HCT116 (cell line): ENCODE measurements around the gene CAVIN1. TPM values are rescaled to one million over a fixed set of nuclear protein-coding genes. Genes with fewer than 3 reads are reported as not detected.

Experiments
- ATAC-seq: fragments of 200-7000 bp; cut with Tn5 transposase; 2 replicates; pipeline ENCODE4 v1.9.1; 2020; ENCODE audit warnings: mild to moderate bottlenecking, moderate library complexity
- BruUV-seq: library from RNA; stranded (reverse); fragments of 400-500 nt; replicated peaks from 2 replicates; lab custom pipeline; 2021; lab: Mats Ljungman, UMichigan
- CTCF ChIA-PET: fragments of 300-600 bp; sonication (Branson Sonifier 250); formaldehyde crosslinking; loops from one replicate; lab custom pipeline; 2021; ENCODE audit warnings: antibody characterized with exemption; lab: Charles Lee
- POLR2A ChIA-PET: fragments of 300-600, 350-600 bp; sonication (Branson Sonifier 250); formaldehyde crosslinking; loops from one replicate; lab custom pipeline; 2021; ENCODE audit warnings: antibody characterized with exemption; lab: Charles Lee
- RAD21 ChIA-PET, 2 experiments: fragments of 300-600 bp; sonication (Branson Sonifier 250); formaldehyde crosslinking; loops; one replicate each; lab custom pipeline; 2023; ENCODE audit warnings: low total read pairs in 2 of 2; ENCODE audit not compliant: uncharacterized antibody in 2 of 2, unreplicated experiment in 2 of 2, low non-redundant PET in 1 of 2; lab: Charles Lee
- DNase-seq: peaks from one replicate; pipeline ENCODE4 v3.0.0-alpha.2; 2010; ENCODE audit warnings: low read depth, low spot score
- H2AFZ ChIP-seq: fragments of 200-600 bp; shearing (Covaris generic), sonication (generic); 2 replicates; pipeline ENCODE4 v1.6.1; 2017; ENCODE audit warnings: low read depth, mixed run types, mixed read lengths, antibody characterized with exemption, low read length; ENCODE audit not compliant: poor library complexity, severe bottlenecking
- H3K27ac ChIP-seq: 2 replicates; pipeline ENCODE4 v1.5.1; 2012; ENCODE audit warnings: low read depth, low read length
- H3K27me3 ChIP-seq: fragments of 200-600 bp; sonication (generic); 2 replicates; pipeline ENCODE4 v1.6.1; 2016; ENCODE audit warnings: mixed run types, low read length, mixed read lengths; ENCODE audit not compliant: insufficient read depth
- H3K36me3 ChIP-seq, 2 experiments: fragments of 200-500 bp in 1 of 2; fragments of 200-600 bp in 1 of 2; sonication (Bioruptor generic) in 1 of 2; sonication (generic) in 1 of 2; 2 replicates each; pipeline versions ENCODE4 v1.5.1 to v1.6.1; 2014 to 2016; ENCODE audit warnings: low read length in 2 of 2, inconsistent platforms in 1 of 2, mixed read lengths in 1 of 2, mixed run types in 1 of 2; ENCODE audit not compliant: insufficient read depth in 2 of 2, control insufficient read depth in 1 of 2
- H3K4me1 ChIP-seq, 2 experiments: fragments of 200-600 bp in 1 of 2; sonication (generic) in 1 of 2; 2 replicates each; pipeline versions ENCODE4 v1.5.1 to v1.6.1; 2012 to 2017; ENCODE audit warnings: low read length in 2 of 2, inconsistent platforms in 1 of 2, mild to moderate bottlenecking in 1 of 2, mixed read lengths in 1 of 2, mixed run types in 1 of 2, moderate library complexity in 1 of 2; ENCODE audit not compliant: insufficient read depth in 2 of 2, control insufficient read depth in 1 of 2
- H3K4me2 ChIP-seq: fragments of 200-600 bp; sonication (generic); 2 replicates; pipeline ENCODE4 v1.6.1; 2017; ENCODE audit warnings: mixed run types, low read length, mixed read lengths
- H3K4me3 ChIP-seq, 2 experiments: fragments of 200-600 bp in 1 of 2; sonication (generic) in 1 of 2; replicated peaks in 1 of 2; 2 replicates each; pipeline ENCODE4 v1.5.1; 2011 to 2016; ENCODE audit warnings: low read length in 2 of 2, control low read depth in 1 of 2, low read depth in 1 of 2, mild to moderate bottlenecking in 1 of 2, mixed read lengths in 1 of 2, mixed run types in 1 of 2
- H3K79me2 ChIP-seq: fragments of 200-600 bp; sonication (generic); 2 replicates; pipeline ENCODE4 v1.6.1; 2017; ENCODE audit warnings: mild to moderate bottlenecking, mixed run types, low read length, moderate library complexity, mixed read lengths; ENCODE audit not compliant: insufficient read depth
- H3K9ac ChIP-seq: fragments of 200-600 bp; sonication (generic); 2 replicates; pipeline ENCODE4 v1.6.1; 2016; ENCODE audit warnings: low read length, mixed read lengths
- H3K9me2 ChIP-seq: fragments of 200-600 bp; sonication (generic), shearing (Covaris generic); 2 replicates; pipeline ENCODE4 v1.6.1; 2017; ENCODE audit warnings: mixed run types, mild to moderate bottlenecking, moderate library complexity; ENCODE audit not compliant: insufficient read depth
- H3K9me3 ChIP-seq, 2 experiments: fragments of 200-500 bp in 1 of 2; fragments of 200-600 bp in 1 of 2; sonication (Bioruptor generic) in 1 of 2; sonication (generic) in 1 of 2; 2 replicates each; pipeline ENCODE4 v1.6.1; 2014 to 2017; ENCODE audit warnings: low read length in 2 of 2, mixed read lengths in 2 of 2, inconsistent platforms in 1 of 2, low read depth in 1 of 2, mild to moderate bottlenecking in 1 of 2, mixed run types in 1 of 2, moderate library complexity in 1 of 2; ENCODE audit not compliant: control insufficient read depth in 1 of 2, insufficient read depth in 1 of 2
- H4K20me1 ChIP-seq: fragments of 200-600 bp; sonication (generic), shearing (Covaris generic); 2 replicates; pipeline ENCODE4 v1.6.1; 2017; ENCODE audit warnings: mixed run types, mild to moderate bottlenecking, moderate library complexity; ENCODE audit not compliant: insufficient read depth
- ATF3 ChIP-seq: IDR thresholded peaks from 2 replicates; pipeline ENCODE4 v1.6.1; 2012
- CBX3 ChIP-seq: IDR thresholded peaks from 2 replicates; pipeline ENCODE4 v1.6.1; 2012; ENCODE audit warnings: low read depth
- CEBPB ChIP-seq: IDR thresholded peaks from 2 replicates; pipeline ENCODE4 v1.6.1; 2012; ENCODE audit warnings: low read depth
- CTCF ChIP-seq, 3 experiments: fragments of 200-600 bp in 1 of 3; sonication (generic) in 1 of 3; IDR thresholded peaks in 2 of 3; conservative IDR thresholded peaks in 1 of 3; 2 replicates each; pipeline ENCODE4 v1.5.1; 2012 to 2017; ENCODE audit warnings: low read depth in 2 of 3, low read length in 2 of 3, antibody characterized with exemption in 1 of 3, borderline replicate concordance in 1 of 3, control low read depth in 1 of 3, mild to moderate bottlenecking in 1 of 3, mixed read lengths in 1 of 3, mixed run types in 1 of 3, moderate library complexity in 1 of 3; ENCODE audit not compliant: insufficient read depth in 1 of 3
- EGR1 ChIP-seq: IDR thresholded peaks from 2 replicates; pipeline ENCODE4 v1.6.1; 2012; ENCODE audit warnings: low read depth
- FOSL1 ChIP-seq: IDR thresholded peaks from 2 replicates; pipeline ENCODE4 v1.6.1; 2012; ENCODE audit warnings: low read depth
- MAX ChIP-seq: IDR thresholded peaks from 2 replicates; pipeline ENCODE4 v1.6.1; 2012
- POLR2AphosphoS5 ChIP-seq: IDR thresholded peaks from 2 replicates; pipeline ENCODE4 v1.6.1; 2011; ENCODE audit warnings: mild to moderate bottlenecking, low read depth, low read length, moderate library complexity
- RAD21 ChIP-seq: IDR thresholded peaks from 2 replicates; pipeline ENCODE4 v1.6.1; 2012; ENCODE audit warnings: low read depth, mild to moderate bottlenecking
- SIN3A ChIP-seq: IDR thresholded peaks from 2 replicates; pipeline ENCODE4 v1.6.1; 2012; ENCODE audit warnings: low read depth
- SP1 ChIP-seq: IDR thresholded peaks from 2 replicates; pipeline ENCODE4 v1.6.1; 2012; ENCODE audit warnings: low read depth
- SRF ChIP-seq: IDR thresholded peaks from 2 replicates; pipeline ENCODE4 v1.6.1; 2012; ENCODE audit warnings: low read depth
- YY1 ChIP-seq: IDR thresholded peaks from 2 replicates; pipeline ENCODE4 v1.6.1; 2011; ENCODE audit warnings: low read length, low read depth, moderate library complexity, mild to moderate bottlenecking; ENCODE audit not compliant: insufficient replicate concordance; ENCODE audit errors: extremely low read depth
- ZFX ChIP-seq: fragments of 450-650 bp; IDR thresholded peaks from 2 replicates; pipeline ENCODE4 v1.6.1; 2017
- intact Hi-C: fragments of 100-400 bp; cut with micrococcal nuclease; formaldehyde crosslinking; loops from 2 replicates; pipeline ENCODE4 v1.10.0; 2022
- total RNA-seq: library from RNA; stranded (reverse); gene quantifications from one replicate; pipeline ENCODE4 v1.2.1, GENCODE V29; 2021; ENCODE audit not compliant: unreplicated experiment

Gene CAVIN1
- total RNA-seq, 1 experiment from 2014 or later: 79.7 TPM

- Histone ChIP-seq H2AFZ (no peak overlapping the region), H3K36me3 (no peaks in the 10 kb centered on the region), H3K9me2 (no peaks in the 10 kb centered on the region), H3K79me2 (peaks cover 30% of the 10 kb centered on the region), H3K27me3 (no peaks in the 10 kb centered on the region), H4K20me1 (peaks cover 7% of the 10 kb centered on the region; the same call in 1 of the 2 replicates), H3K9ac (no peak overlapping the region), H3K4me3 (no peak overlapping the region), H3K9me3 (no peaks in the 10 kb centered on the region), H3K4me1 (peaks cover 36 to 66% of the 10 kb centered on the region in 2 experiments), H3K4me2 (0 out of 2 replicates have a peak overlapping the region, but pooled peaks have one; percentile 1), H3K27ac (no peak overlapping the region)
- DNase-seq: no peak
- ChIA-PET POLR2A (interaction anchor here (0.6 to 3.0 kb wide), 2 partner anchors 15 to 94 kb away, joined by 4 to 28 read pairs; no protein-coding TSS in a partner anchor), RAD21 (no interaction called here), CTCF (no interaction called here)
- TF ChIP-seq ATF3: no peak
- no peak for TF ChIP-seq CTCF (IDR thresholded peaks at IDR 0.05 in 2 of 3, conservative IDR thresholded peaks at IDR 0.05 in 1 of 3; ENCODE audit: borderline replicate concordance in 1 of 3, insufficient read depth in 1 of 3, low read depth in 2 of 3, low read length in 2 of 3)
- no peak for TF ChIP-seq YY1
- no peak for TF ChIP-seq FOSL1
- no peak for TF ChIP-seq POLR2AphosphoS5
- TF ChIP-seq CEBPB: no peak
- TF ChIP-seq RAD21: no peak
- no peak for TF ChIP-seq CBX3
- no peak for TF ChIP-seq EGR1
- no peak for TF ChIP-seq SIN3A
- TF ChIP-seq MAX: no peak
- no peak for TF ChIP-seq SRF
- no peak for TF ChIP-seq SP1
- no peak for TF ChIP-seq ZFX
- intact Hi-C loops: no loop called here
- BruUV-seq: no TSS peak
- ATAC-seq: no peak
Measured at GRCh38 chr17:42424991-42425610, 2.0 kb upstream of the CAVIN1 start.
